NT2/D1 (cell line): Measurements from ENCODE around the gene HEXIM1.
A peak's percentile ranks its signal among the peaks of the same experiment; 100 is the strongest.

Source experiments
- DNase-seq: peaks from one replicate; pipeline ENCODE4 v3.0.0-alpha.2; 2011; ENCODE audit warnings: low read depth, low spot score
- H3K27me3 ChIP-seq: 2 replicates; pipeline ENCODE4 v1.6.0; 2011; ENCODE audit warnings: mild to moderate bottlenecking; ENCODE audit not compliant: insufficient read length, insufficient read depth
- H3K36me3 ChIP-seq: 2 replicates; pipeline ENCODE4 v1.6.1; 2011; ENCODE audit warnings: mild to moderate bottlenecking, low read length, mixed read lengths; ENCODE audit not compliant: insufficient read depth, insufficient read length
- H3K4me1 ChIP-seq: 2 replicates; pipeline ENCODE4 v1.5.1; 2011; ENCODE audit not compliant: insufficient read depth, insufficient read length
- H3K4me3 ChIP-seq: 2 replicates; pipeline ENCODE4 v1.5.1; 2011; ENCODE audit warnings: low read depth; ENCODE audit not compliant: insufficient read length
- H3K9ac ChIP-seq: 2 replicates; pipeline ENCODE4 v1.6.0; 2011; ENCODE audit warnings: low read depth; ENCODE audit not compliant: insufficient read length
- H3K9me3 ChIP-seq: 2 replicates; pipeline ENCODE4 v1.5.1; 2011; ENCODE audit warnings: mild to moderate bottlenecking, low read length; ENCODE audit not compliant: insufficient read depth
- SUZ12 ChIP-seq: IDR thresholded peaks from 2 replicates; pipeline ENCODE4 v1.6.1; 2011; ENCODE audit not compliant: insufficient read length, insufficient read depth; ENCODE audit errors: extremely low read depth
- YY1 ChIP-seq: IDR thresholded peaks from 2 replicates; pipeline ENCODE4 v1.6.1; 2011; ENCODE audit not compliant: insufficient read length, insufficient read depth
- ZNF274 ChIP-seq: IDR thresholded peaks from 2 replicates; pipeline ENCODE4 v1.6.1; 2011; ENCODE audit warnings: mild to moderate bottlenecking, low read depth, low read length

The HEXIM1 gene

GRCh38 chr17:45155029-45155428, 6.8 kb downstream of the HEXIM1 start:
- no peak for DNase-seq
- Histone ChIP-seq H3K4me3 (no peak overlapping the region), H3K36me3 (peaks cover 4% of the 10 kb centered on the region), H3K27me3 (no peaks in the 10 kb centered on the region), H3K9ac (no peak overlapping the region), H3K4me1 (no peaks in the 10 kb centered on the region), H3K9me3 (no peaks in the 10 kb centered on the region)
- TF ChIP-seq ZNF274 (no peak), YY1 (no peak), SUZ12 (no peak)

- Histone ChIP-seq H3K9me3 (no peaks in the 10 kb centered on the region), H3K9ac (no peak overlapping the region), H3K4me1 (no peaks in the 10 kb centered on the region), H3K4me3 (no peak overlapping the region), H3K27me3 (no peaks in the 10 kb centered on the region), H3K36me3 (no peaks in the 10 kb centered on the region)
- no peak for DNase-seq
- no peak for TF ChIP-seq YY1
- no peak for TF ChIP-seq ZNF274
- no peak for TF ChIP-seq SUZ12
Observed at GRCh38 chr17:45155483-45155882, 7.2 kb downstream of the HEXIM1 start.

GRCh38 chr17:45156242-45156641, 8.0 kb downstream of the HEXIM1 start:
- no peaks in the 10 kb centered on the region for H3K9me3 ChIP-seq
- H3K9ac ChIP-seq: no peak overlapping the region
- H3K36me3 ChIP-seq: no peaks in the 10 kb centered on the region
- no peaks in the 10 kb centered on the region for H3K4me1 ChIP-seq
- DNase-seq: no peak
- H3K4me3 ChIP-seq: no peak overlapping the region
- H3K27me3 ChIP-seq: no peaks in the 10 kb centered on the region
- TF ChIP-seq SUZ12 (no peak), YY1 (no peak), ZNF274 (no peak)

GRCh38 chr17:45160447-45161287, 12.4 kb downstream of the HEXIM1 start:
- Histone ChIP-seq H3K27me3 (no peaks in the 10 kb centered on the region), H3K9ac (peak overlapping the region; percentile 99), H3K36me3 (peaks cover 9% of the 10 kb centered on the region), H3K4me3 (peak overlapping the region; percentile 92), H3K9me3 (no peaks in the 10 kb centered on the region), H3K4me1 (no peaks in the 10 kb centered on the region)
- no peak for DNase-seq
- TF ChIP-seq ZNF274 (no peak), SUZ12 (no peak), YY1 (no peak)

- H3K9me3 ChIP-seq: no peaks in the 10 kb centered on the region
- H3K4me3 ChIP-seq: peak within 1 kb of the TSS; percentile 92
- H3K4me1 ChIP-seq: no peaks in the 10 kb centered on the region
- no peaks in the 10 kb centered on the region for H3K27me3 ChIP-seq
- peaks cover 9% of the 10 kb centered on the region for H3K36me3 ChIP-seq
- TF ChIP-seq YY1 (peak; percentile 94), ZNF274 (no peak)
- H3K9ac ChIP-seq: peak within 1 kb of the TSS; percentile 99
- DNase-seq: peak; percentile 98
Observed at GRCh38 chr17:45161288-45162024, 13.2 kb downstream of the HEXIM1 start, which contains the start of gene HEXIM2. TSS of gene HEXIM2 (plus strand) at chr17:45161875. CDS start at chr17:45162794, 919 bp downstream.

- TF ChIP-seq ZNF274 (no peak), YY1 (no peak), SUZ12 (no peak)
- H3K9me3 ChIP-seq: no peaks in the 10 kb centered on the region
Observed at GRCh38 chr17:45162025-45162687, 13.9 kb downstream of the HEXIM1 start.

GRCh38 chr17:45164734-45165269, 16.5 kb downstream of the HEXIM1 start:
- Histone ChIP-seq H3K9ac (no peak overlapping the region), H3K4me3 (no peak overlapping the region), H3K9me3 (no peaks in the 10 kb centered on the region), H3K36me3 (peaks cover 21% of the 10 kb centered on the region), H3K27me3 (no peaks in the 10 kb centered on the region), H3K4me1 (peaks cover 1% of the 10 kb centered on the region)
- no peak for DNase-seq
- TF ChIP-seq YY1 (no peak), SUZ12 (no peak), ZNF274 (no peak)

More at GRCh38 chr17:45162025-45162687, 13.9 kb downstream of the HEXIM1 start:
- DNase-seq: no peak
- Histone ChIP-seq H3K4me3 (peak overlapping the region; percentile 42), H3K36me3 (peaks cover 9% of the 10 kb centered on the region), H3K9ac (peak overlapping the region; percentile 76), H3K27me3 (no peaks in the 10 kb centered on the region), H3K4me1 (no peaks in the 10 kb centered on the region)
